Measurements from ENCODE around the gene PYGO2. TPM values are rescaled to one million over a fixed set of nuclear protein-coding genes. Genes with fewer than 3 reads are reported as not detected.
A peak's percentile ranks its signal among the peaks of the same experiment; 100 is the strongest.

The PYGO2 gene
- total and polyA plus RNA-seq, 2 of the 8 experiments (the other 6 are each of a cell fraction or from before 2014, with no cell fraction given), result 31.0 to 31.6 TPM

GRCh38 chr1:154974808-154975408, 13.3 kb upstream of the PYGO2 start (continued):
- no peak for TF ChIP-seq SAP30 (IDR thresholded peaks at IDR 0.05; ENCODE audit: insufficient read depth, insufficient replicate concordance, low read length)
- TF ChIP-seq RFX5 (IDR thresholded peaks at IDR 0.05; ENCODE audit: borderline replicate concordance, low read depth, low read length), result no peak; the same call in 1 of the 2 replicates
- TF ChIP-seq NANOG (IDR thresholded peaks at IDR 0.05; ENCODE audit: insufficient read depth, low read depth, low read length, poor library complexity, severe bottlenecking), result no peak
- TF ChIP-seq, protein P1, sequence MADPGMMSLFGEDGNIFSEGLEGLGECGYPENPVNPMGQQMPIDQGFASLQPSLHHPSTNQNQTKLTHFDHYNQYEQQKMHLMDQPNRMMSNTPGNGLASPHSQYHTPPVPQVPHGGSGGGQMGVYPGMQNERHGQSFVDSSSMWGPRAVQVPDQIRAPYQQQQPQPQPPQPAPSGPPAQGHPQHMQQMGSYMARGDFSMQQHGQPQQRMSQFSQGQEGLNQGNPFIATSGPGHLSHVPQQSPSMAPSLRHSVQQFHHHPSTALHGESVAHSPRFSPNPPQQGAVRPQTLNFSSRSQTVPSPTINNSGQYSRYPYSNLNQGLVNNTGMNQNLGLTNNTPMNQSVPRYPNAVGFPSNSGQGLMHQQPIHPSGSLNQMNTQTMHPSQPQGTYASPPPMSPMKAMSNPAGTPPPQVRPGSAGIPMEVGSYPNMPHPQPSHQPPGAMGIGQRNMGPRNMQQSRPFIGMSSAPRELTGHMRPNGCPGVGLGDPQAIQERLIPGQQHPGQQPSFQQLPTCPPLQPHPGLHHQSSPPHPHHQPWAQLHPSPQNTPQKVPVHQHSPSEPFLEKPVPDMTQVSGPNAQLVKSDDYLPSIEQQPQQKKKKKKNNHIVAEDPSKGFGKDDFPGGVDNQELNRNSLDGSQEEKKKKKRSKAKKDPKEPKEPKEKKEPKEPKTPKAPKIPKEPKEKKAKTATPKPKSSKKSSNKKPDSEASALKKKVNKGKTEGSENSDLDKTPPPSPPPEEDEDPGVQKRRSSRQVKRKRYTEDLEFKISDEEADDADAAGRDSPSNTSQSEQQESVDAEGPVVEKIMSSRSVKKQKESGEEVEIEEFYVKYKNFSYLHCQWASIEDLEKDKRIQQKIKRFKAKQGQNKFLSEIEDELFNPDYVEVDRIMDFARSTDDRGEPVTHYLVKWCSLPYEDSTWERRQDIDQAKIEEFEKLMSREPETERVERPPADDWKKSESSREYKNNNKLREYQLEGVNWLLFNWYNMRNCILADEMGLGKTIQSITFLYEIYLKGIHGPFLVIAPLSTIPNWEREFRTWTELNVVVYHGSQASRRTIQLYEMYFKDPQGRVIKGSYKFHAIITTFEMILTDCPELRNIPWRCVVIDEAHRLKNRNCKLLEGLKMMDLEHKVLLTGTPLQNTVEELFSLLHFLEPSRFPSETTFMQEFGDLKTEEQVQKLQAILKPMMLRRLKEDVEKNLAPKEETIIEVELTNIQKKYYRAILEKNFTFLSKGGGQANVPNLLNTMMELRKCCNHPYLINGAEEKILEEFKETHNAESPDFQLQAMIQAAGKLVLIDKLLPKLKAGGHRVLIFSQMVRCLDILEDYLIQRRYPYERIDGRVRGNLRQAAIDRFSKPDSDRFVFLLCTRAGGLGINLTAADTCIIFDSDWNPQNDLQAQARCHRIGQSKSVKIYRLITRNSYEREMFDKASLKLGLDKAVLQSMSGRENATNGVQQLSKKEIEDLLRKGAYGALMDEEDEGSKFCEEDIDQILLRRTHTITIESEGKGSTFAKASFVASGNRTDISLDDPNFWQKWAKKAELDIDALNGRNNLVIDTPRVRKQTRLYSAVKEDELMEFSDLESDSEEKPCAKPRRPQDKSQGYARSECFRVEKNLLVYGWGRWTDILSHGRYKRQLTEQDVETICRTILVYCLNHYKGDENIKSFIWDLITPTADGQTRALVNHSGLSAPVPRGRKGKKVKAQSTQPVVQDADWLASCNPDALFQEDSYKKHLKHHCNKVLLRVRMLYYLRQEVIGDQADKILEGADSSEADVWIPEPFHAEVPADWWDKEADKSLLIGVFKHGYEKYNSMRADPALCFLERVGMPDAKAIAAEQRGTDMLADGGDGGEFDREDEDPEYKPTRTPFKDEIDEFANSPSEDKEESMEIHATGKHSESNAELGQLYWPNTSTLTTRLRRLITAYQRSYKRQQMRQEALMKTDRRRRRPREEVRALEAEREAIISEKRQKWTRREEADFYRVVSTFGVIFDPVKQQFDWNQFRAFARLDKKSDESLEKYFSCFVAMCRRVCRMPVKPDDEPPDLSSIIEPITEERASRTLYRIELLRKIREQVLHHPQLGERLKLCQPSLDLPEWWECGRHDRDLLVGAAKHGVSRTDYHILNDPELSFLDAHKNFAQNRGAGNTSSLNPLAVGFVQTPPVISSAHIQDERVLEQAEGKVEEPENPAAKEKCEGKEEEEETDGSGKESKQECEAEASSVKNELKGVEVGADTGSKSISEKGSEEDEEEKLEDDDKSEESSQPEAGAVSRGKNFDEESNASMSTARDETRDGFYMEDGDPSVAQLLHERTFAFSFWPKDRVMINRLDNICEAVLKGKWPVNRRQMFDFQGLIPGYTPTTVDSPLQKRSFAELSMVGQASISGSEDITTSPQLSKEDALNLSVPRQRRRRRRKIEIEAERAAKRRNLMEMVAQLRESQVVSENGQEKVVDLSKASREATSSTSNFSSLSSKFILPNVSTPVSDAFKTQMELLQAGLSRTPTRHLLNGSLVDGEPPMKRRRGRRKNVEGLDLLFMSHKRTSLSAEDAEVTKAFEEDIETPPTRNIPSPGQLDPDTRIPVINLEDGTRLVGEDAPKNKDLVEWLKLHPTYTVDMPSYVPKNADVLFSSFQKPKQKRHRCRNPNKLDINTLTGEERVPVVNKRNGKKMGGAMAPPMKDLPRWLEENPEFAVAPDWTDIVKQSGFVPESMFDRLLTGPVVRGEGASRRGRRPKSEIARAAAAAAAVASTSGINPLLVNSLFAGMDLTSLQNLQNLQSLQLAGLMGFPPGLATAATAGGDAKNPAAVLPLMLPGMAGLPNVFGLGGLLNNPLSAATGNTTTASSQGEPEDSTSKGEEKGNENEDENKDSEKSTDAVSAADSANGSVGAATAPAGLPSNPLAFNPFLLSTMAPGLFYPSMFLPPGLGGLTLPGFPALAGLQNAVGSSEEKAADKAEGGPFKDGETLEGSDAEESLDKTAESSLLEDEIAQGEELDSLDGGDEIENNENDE (IDR thresholded peaks at IDR 0.05; ENCODE audit: insufficient replicate concordance, low read length), result no peak
- no peak for TF ChIP-seq GABPA (IDR thresholded peaks at IDR 0.05; ENCODE audit: borderline replicate concordance, insufficient read depth, low read length)
- TF ChIP-seq MAFK (IDR thresholded peaks at IDR 0.05; ENCODE audit: low read depth, low read length), result no peak
- peak; percentile 61 to 63 for TF ChIP-seq POLR2A (IDR thresholded peaks at IDR 0.05; ENCODE audit: control extremely low read depth in 1 of 2, low read depth in 2 of 2, low read length in 2 of 2)
- peak; percentile 67 for TF ChIP-seq MAX (IDR thresholded peaks at IDR 0.05)
- TF ChIP-seq KDM5A (IDR thresholded peaks at IDR 0.05; ENCODE audit: low read length), result no peak
- no peak for TF ChIP-seq RNF2 (IDR thresholded peaks at IDR 0.05; ENCODE audit: borderline replicate concordance, low read depth, low read length, missing control alignments, poor library complexity, severe bottlenecking)

Measured in H1 (cell line).